SK-N-SH treated with all-trans-retinoic acid at 6 μM for 48 hours (cell line): Measurements from ENCODE around the gene LMO7.

Source experiments
- GLIS3 ChIP-seq: fragments of 250-450 bp; sonication (Bioruptor Pico); IDR thresholded peaks from 2 replicates; pipeline ENCODE4 v1.5.0; 2020; ENCODE audit warnings: mild to moderate bottlenecking, moderate library complexity
- OSR1 ChIP-seq: fragments of 250-450 bp; sonication (Bioruptor Pico); IDR thresholded peaks from 2 replicates; pipeline ENCODE4 v1.8.0; 2022; ENCODE audit warnings: moderate library complexity, mild to moderate bottlenecking, inconsistent platforms
- PATZ1 ChIP-seq: fragments of 250-450 bp; sonication (Bioruptor Pico); IDR thresholded peaks from 2 replicates; pipeline ENCODE4 v1.8.0; 2020; ENCODE audit warnings: mild to moderate bottlenecking, moderate library complexity, borderline replicate concordance

- TF ChIP-seq PATZ1 (no peak), OSR1 (no peak), GLIS3 (CRISPR knock-in tag) (no peak)
These were observed 189.5 kb downstream of the LMO7 start for GRCh38 chr13:75825594-75825993.
